ENCODE measurements around the gene MICB.
A peak's percentile ranks its signal among the peaks of the same experiment; 100 is the strongest.
"Not testable (repeated sequence)": the region's sequence is repeated elsewhere in the genome, so short reads cannot be mapped to it uniquely, and the experiment has no call there.

The MICB gene

GRCh38 chr6:31474871-31475286 lies 23.1 kb upstream of the MICB start:
- DNase-seq (ENCODE audit: low read depth in 2 of 2): no peak

- DNase-seq (ENCODE audit: low read depth in 2 of 2): no peak
Observed at GRCh38 chr6:31476515-31477139, 21.3 kb upstream of the MICB start.

- DNase-seq (ENCODE audit: low read depth in 2 of 2): no peak
Observed at GRCh38 chr6:31477521-31477920, 20.4 kb upstream of the MICB start.

- DNase-seq (ENCODE audit: low read depth in 2 of 2): no peak
Observed at GRCh38 chr6:31478186-31478950, 19.6 kb upstream of the MICB start.

GRCh38 chr6:31479151-31479932 lies 18.6 kb upstream of the MICB start:
- DNase-seq (ENCODE audit: low read depth in 2 of 2): no peak

GRCh38 chr6:31479933-31480535 lies 17.9 kb upstream of the MICB start:
- DNase-seq (ENCODE audit: low read depth in 2 of 2): no peak

GRCh38 chr6:31480574-31480973 lies 17.4 kb upstream of the MICB start:
- no peak for DNase-seq (ENCODE audit: low read depth in 2 of 2)

- DNase-seq (ENCODE audit: low read depth in 2 of 2): no peak
Observed at GRCh38 chr6:31483392-31483791, 14.6 kb upstream of the MICB start.

GRCh38 chr6:31485055-31485454 lies 12.9 kb upstream of the MICB start:
- DNase-seq (ENCODE audit: low read depth in 2 of 2): no peak

GRCh38 chr6:31486065-31486837 lies 11.7 kb upstream of the MICB start:
- DNase-seq (ENCODE audit: low read depth in 2 of 2): not testable (repeated sequence)

GRCh38 chr6:31487674-31488073 lies 10.3 kb upstream of the MICB start:
- not testable (repeated sequence) for DNase-seq (ENCODE audit: low read depth in 2 of 2)

GRCh38 chr6:31489086-31489485 lies 8.9 kb upstream of the MICB start:
- no peak for DNase-seq (ENCODE audit: low read depth in 2 of 2)

- DNase-seq (ENCODE audit: low read depth in 2 of 2): no peak
Observed at GRCh38 chr6:31490115-31490873, 7.7 kb upstream of the MICB start.

GRCh38 chr6:31493550-31493874 lies 4.4 kb upstream of the MICB start:
- not testable (repeated sequence) for DNase-seq (ENCODE audit: low read depth in 2 of 2)

- peak; percentile 59 to 60 for DNase-seq (ENCODE audit: low read depth in 2 of 2)
Observed at GRCh38 chr6:31493875-31494694, 3.9 kb upstream of the MICB start.

GRCh38 chr6:31495580-31495979 lies 2.4 kb upstream of the MICB start:
- DNase-seq (ENCODE audit: low read depth in 2 of 2): no peak

- DNase-seq (ENCODE audit: low read depth in 2 of 2): not testable (repeated sequence)
Observed at GRCh38 chr6:31496826-31497225, 1.1 kb upstream of the MICB start.

GRCh38 chr6:31498748-31499147 lies 803 bp downstream of the MICB start:
- no peak for DNase-seq (ENCODE audit: low read depth in 2 of 2)

- not testable (repeated sequence) for DNase-seq (ENCODE audit: low read depth in 2 of 2)
Observed at GRCh38 chr6:31499648-31500047, 1.7 kb downstream of the MICB start.

GRCh38 chr6:31502586-31502985 lies 4.6 kb downstream of the MICB start:
- DNase-seq (ENCODE audit: low read depth in 2 of 2): no peak

Data from stimulated activated CD8-positive, alpha-beta memory T cell treated with anti-CD3 and anti-CD28 coated beads, Interleukin-7, amount 100 ng/mL, for 1 hour (primary cell).